Measurements from ENCODE around the gene TGFBR3L.
A peak's percentile ranks its signal among the peaks of the same experiment; 100 is the strongest.

TGFBR3L gene

GRCh38 chr19:7879111-7879807 is 35.4 kb upstream of the TGFBR3L start:
- Mint-ChIP-seq H3K4me3 (no peak overlapping the region), H3K4me1 (peaks cover 4% of the 10 kb centered on the region), H3K9me3 (no peaks in the 10 kb centered on the region), H3K36me3 (ENCODE audit: low read depth) (no peaks in the 10 kb centered on the region), H3K27me3 (ENCODE audit: low read depth, poor library complexity) (peaks cover 44% of the 10 kb centered on the region), H3K27ac (peak overlapping the region; percentile 48)
- no peak for TF ChIP-seq CTCF (IDR thresholded peaks at IDR 0.05)
- DNase-seq, result no peak

GRCh38 chr19:7879836-7880235 is 34.8 kb upstream of the TGFBR3L start:
- TF ChIP-seq CTCF (IDR thresholded peaks at IDR 0.05), result no peak
- Mint-ChIP-seq H3K36me3 (ENCODE audit: low read depth) (no peaks in the 10 kb centered on the region), H3K27me3 (ENCODE audit: low read depth, poor library complexity) (peaks cover 38% of the 10 kb centered on the region), H3K4me1 (peaks cover 1% of the 10 kb centered on the region), H3K27ac (no peak overlapping the region), H3K9me3 (no peaks in the 10 kb centered on the region), H3K4me3 (no peak overlapping the region)
- DNase-seq, result no peak

GRCh38 chr19:7881910-7882309 is 32.7 kb upstream of the TGFBR3L start:
- Mint-ChIP-seq H3K27ac (no peak overlapping the region), H3K36me3 (ENCODE audit: low read depth) (no peaks in the 10 kb centered on the region), H3K4me1 (no peaks in the 10 kb centered on the region), H3K9me3 (no peaks in the 10 kb centered on the region), H3K27me3 (ENCODE audit: low read depth, poor library complexity) (peaks cover 36% of the 10 kb centered on the region), H3K4me3 (no peak overlapping the region)
- TF ChIP-seq CTCF (IDR thresholded peaks at IDR 0.05), result no peak
- no peak for DNase-seq

GRCh38 chr19:7883105-7883504 is 31.5 kb upstream of the TGFBR3L start:
- TF ChIP-seq CTCF (IDR thresholded peaks at IDR 0.05), result no peak
- no peaks in the 10 kb centered on the region for H3K9me3 Mint-ChIP-seq
- no peak overlapping the region for H3K4me3 Mint-ChIP-seq
- H3K27ac Mint-ChIP-seq, result no peak overlapping the region
- DNase-seq, result no peak
- no peaks in the 10 kb centered on the region for H3K36me3 Mint-ChIP-seq (ENCODE audit: low read depth)
- peaks cover 40% of the 10 kb centered on the region for H3K27me3 Mint-ChIP-seq (ENCODE audit: low read depth, poor library complexity)
- H3K4me1 Mint-ChIP-seq, result no peaks in the 10 kb centered on the region

- no peak overlapping the region for H3K4me3 Mint-ChIP-seq
- no peak for DNase-seq
- no peaks in the 10 kb centered on the region for H3K4me1 Mint-ChIP-seq
- H3K27me3 Mint-ChIP-seq (ENCODE audit: low read depth, poor library complexity), result peaks cover 49% of the 10 kb centered on the region
- no peaks in the 10 kb centered on the region for H3K9me3 Mint-ChIP-seq
- H3K36me3 Mint-ChIP-seq (ENCODE audit: low read depth), result no peaks in the 10 kb centered on the region
- no peak overlapping the region for H3K27ac Mint-ChIP-seq
- TF ChIP-seq CTCF (IDR thresholded peaks at IDR 0.05), result no peak
These were observed 30.6 kb upstream of the TGFBR3L start for GRCh38 chr19:7883796-7884570.

Data from nephron progenitor cell (in vitro differentiated cells).